Suprapubic skin (tissue), 4 donors: ENCODE measurements around the gene OOSP4B. TPM values are rescaled to one million over a fixed set of nuclear protein-coding genes. Genes with fewer than 3 reads are reported as not detected.

Source experiments
- total RNA-seq, 4 donors: library from RNA; depleted of rRNA; stranded (reverse); fragments of >200 nt; gene quantifications; one replicate each; pipeline ENCODE4 v1.1.0, GENCODE V29; 2016

OOSP4B gene
- total RNA-seq, 4 donors from 2014 or later, result not detected

Other genes starting within 250 kb of the OOSP4B start
- 10 to 100 TPM; 27.8 to 42.0 (median 32.4) TPM for gene MRPL16, start 206.4 kb upstream of the OOSP4B start, total RNA-seq
- not detected for gene CBLIF, start 171.7 kb upstream of the OOSP4B start, total RNA-seq
- 1 to 10 TPM in 3 of 4 donors, under 1 TPM in 1; 0.76 to 5.3 (median 1.8) TPM for gene TCN1, start 150.7 kb upstream of the OOSP4B start, total RNA-seq
- not detected for gene OOSP3, start 138.4 kb upstream of the OOSP4B start, total RNA-seq
- gene OOSP1, start 78.7 kb upstream of the OOSP4B start, total RNA-seq, result not detected
- gene OOSP4A, start 53.1 kb upstream of the OOSP4B start, total RNA-seq, result not detected
- not detected for gene OOSP2, start 23.2 kb downstream of the OOSP4B start, total RNA-seq
- not detected for gene MS4A3, start 39.5 kb downstream of the OOSP4B start, total RNA-seq
- gene MS4A2, start 71.5 kb downstream of the OOSP4B start, total RNA-seq, result 1 to 10 TPM in 2 of 4 donors, under 1 TPM in 1, not detected in 1; 0.32 to 1.5 (median 1.2) TPM
- gene MS4A6A, start 165.9 kb downstream of the OOSP4B start, total RNA-seq, result 10 to 100 TPM in 2 of 4 donors, 1 to 10 TPM in 2; 6.9 to 13.4 (median 9.2) TPM
- gene MS4A4E, start 226.0 kb downstream of the OOSP4B start, total RNA-seq, result 1 to 10 TPM in 1 of 4 donors, under 1 TPM in 2, not detected in 1; 0.60 to 5.1 (median 0.98) TPM